NCI-H2227 (cell line): Measurements from ENCODE around the gene AFDN.

Experiments used
- DNase-seq: peaks from one replicate; lab custom pipeline; 2025; ENCODE audit not compliant: unreplicated experiment; lab: John Stamatoyannopoulos, UW

AFDN gene

DNA sequence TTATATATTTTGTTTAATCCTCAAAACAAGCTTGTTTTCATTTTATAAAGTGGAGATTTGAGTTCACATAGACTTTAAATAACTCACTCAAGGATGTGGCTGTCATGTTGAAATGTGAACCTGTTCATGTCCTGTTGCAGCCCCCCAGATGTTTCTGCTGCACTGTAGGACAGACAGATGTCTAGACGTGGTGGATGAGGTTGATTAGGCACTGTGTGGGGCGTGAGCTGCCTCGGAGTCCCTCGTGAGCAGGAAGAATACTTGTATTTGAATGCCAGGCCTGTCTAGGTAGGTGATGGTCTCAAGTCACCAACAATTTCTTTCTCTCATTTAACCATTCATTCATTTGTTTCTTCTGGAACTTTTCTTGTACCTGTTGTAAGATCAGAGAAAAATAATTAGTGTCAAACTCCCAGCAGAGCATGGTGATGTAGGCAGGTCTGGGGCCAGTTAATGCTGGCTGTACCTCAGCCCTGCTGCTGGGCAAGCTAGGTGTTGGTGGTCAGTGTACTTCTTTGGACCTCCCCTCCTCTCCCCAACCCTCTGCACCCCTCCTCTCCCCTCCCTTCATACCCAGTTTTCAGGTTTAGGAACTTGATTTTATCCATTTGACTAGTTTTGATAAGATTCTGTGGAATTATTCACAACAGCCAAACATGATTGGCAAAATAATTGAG lies 34.0 kb downstream of the AFDN start:
- no peak for DNase-seq

DNA sequence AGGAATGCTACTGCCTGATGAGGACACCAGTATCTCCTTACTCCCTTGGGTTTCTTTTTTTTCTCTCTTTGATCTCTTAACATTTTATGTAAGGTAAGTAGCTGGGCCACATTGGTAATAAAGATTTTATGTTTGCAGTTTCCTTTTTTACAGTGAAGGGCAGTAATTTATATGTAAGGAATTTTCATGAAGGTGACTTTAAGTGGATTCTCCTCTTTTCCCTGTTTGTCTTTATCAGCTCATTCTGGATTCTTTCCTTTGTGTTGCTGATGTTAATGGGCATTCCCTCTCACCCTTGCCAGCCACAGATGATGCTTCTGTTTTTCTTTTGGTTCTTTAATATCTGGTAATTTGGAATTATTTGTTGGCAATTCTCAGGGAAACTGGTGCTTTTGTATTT lies 34.7 kb downstream of the AFDN start:
- DNase-seq = no peak

DNA sequence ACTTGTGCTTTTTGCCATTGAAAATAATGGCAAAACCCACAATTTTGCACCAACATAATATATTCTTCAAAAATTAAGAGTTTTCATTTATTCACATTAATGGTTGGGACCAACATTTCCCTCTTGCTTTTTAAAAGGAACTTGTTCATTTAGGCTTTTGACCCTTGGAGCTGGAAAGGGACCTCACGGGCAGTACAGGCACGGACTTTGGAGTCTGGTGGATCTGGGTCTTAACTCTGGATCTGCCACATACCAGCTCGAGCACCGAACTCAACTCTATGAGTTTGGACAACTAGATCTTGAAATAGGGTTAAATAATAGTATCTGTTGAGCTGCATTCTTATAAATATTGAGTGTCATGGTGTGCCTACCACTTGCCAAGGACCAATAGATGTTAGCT lies 37.2 kb downstream of the AFDN start:
- DNase-seq = no peak

DNA sequence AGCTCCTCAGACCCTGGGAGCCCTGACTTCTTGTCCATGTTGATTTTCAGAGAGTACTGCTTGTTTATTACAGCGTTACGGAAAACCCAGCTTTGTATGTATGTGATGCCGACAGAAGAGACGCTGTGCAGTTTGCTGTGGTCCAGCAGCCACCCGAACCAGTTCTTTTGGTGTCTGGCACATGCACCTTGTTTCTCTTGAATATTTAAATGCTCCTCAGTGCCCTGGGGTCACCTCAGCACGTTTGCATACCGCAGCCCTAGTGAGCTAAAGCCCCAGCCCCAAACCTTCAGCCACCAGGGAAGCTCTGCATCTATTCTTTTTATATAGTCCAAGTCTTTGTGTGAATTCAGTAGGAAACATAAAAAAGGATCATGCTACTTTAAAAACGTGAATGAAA lies 39.9 kb downstream of the AFDN start:
- DNase-seq = no peak

DNA sequence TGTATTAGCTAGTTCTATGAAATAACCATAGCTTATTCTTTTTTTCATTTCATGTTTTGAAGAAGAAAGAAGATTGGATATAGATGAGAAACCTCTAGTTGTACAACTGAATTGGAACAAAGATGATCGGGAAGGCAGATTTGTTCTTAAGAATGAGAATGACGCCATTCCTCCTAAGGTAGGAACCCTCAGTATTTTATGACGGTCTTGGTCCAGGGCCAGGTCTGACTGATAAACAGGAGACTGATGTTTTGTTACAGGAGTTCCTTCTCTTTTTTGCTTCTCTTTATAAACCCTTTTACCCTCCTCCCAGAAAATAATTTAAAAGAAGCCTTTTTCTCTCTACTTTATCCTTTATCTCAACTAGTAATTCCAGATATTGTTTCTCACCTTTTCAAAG lies 43.6 kb downstream of the AFDN start:
- no peak for DNase-seq

DNA sequence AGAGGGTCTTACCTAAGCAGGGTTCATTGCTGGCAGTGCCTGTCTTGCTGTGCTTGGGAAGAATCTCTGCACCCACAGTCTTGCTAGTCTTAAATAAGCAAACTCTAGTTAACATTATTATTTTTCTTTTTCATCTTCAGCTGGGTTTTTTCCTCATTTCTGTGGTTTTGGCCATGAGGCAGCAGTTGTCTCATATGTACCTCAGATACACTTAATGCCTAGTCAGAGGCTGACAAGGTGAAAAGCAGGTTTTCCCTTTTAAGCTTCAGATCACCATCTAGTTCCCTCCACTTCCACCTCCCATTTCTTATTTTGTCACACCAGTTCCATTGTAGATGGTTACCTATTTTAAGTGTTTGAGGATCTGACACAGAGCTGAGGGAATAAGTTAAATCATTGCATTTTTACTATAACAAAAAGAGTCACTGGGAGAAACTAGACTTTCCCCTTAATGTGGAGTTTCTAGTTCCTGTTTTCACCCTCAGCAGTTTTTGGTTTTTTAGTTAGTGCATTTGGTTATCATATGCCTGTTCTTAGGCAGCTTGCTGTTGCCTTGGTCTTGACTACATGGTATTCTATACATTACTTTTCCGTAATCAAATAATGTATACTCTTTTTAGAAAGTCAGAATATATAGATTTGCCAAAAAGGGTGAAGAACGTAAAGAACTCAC lies 46.0 kb downstream of the AFDN start:
- DNase-seq = no peak

DNA sequence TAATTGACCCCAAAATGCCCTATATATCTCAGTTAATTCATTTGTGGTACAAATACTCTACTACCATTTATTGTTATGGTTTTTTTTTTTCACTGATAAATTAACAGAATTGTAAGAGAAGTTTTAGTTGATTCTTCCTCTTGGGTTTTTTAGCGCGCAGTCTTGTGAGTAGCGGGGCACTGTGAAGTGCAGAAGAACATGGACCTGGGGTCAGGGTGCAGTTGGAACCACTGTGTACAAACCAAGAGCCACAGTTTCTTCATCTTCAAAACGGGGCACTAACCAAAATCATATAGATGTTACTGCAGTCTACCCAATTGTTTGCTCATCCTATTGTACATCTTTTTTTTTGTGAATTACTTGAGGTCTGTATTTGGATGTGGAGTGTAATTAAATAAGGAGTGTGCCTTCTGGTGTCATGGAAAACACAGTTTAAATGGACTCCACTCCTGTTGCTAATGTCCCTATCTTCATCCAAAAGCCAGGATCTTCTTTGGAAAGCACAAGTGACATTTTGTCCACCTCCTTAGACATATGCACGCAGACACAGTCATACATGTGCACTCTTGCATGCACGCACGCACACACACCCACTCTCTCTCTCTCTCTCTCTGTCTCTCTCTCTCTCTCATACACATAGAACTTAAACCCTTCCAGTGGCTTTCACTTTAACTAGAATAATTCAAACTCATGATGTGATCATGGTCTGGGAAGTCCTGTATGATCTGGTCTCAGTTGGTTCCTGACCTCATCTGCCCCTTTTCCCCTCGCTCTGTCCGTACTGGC lies 51.5 kb downstream of the AFDN start:
- DNase-seq = no peak

DNA sequence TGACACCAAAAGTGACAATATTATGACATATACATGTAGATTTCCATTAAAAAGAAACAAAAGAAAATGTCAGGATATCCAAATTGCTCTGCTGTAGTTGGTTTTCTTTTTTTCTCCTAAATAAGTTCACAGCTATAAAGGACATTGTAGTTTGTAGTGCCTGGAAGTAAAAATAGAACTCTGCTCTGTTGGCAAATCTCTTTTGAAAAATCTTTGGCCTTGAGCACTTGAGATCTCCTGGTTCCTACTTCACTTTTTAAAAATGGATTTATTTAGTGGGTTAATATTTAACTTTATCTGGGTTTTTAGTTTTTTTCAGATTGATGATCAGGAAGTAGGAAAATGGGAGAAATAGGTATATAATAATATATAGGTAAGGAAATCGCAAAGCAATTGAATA lies 52.9 kb downstream of the AFDN start:
- no peak for DNase-seq

DNA sequence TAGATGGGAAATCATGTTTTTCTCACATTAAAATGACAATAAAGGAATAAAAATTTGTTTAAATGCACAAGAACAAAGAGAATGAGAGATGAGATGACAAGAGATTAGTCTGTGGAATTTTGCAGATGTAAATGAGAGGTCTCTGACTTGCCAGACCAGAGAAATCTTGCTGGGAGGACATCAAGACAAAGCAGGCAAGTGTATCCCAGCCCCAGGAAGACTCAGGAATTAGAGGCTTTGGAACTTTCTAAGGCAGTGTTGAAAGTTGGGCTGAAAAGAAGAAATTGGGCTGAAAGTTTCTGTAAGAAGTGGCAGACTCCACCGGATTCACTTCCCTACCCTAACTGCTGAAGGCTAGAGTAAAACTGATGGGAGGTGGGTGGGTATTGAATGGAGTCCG lies 54.6 kb downstream of the AFDN start:
- DNase-seq = no peak

DNA sequence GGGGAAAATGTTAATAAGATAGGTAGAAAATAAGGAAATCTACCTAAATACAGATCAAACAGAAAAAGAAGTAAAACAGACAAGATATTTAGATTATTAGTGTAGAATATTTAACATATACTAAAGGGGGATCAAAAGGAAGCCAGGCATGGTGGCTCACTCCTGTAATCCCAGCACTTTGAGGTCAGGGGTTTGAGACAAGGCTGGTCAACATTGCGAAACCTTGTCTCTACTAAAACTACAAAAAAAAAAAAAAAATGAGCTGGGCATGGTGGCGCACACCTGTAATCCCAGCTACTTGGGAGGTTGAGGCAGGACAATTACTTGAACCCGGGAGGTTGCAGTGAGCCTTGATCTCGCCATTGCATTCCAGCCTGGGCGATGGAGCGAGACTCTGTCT lies 55.5 kb downstream of the AFDN start:
- DNase-seq = no peak

DNA sequence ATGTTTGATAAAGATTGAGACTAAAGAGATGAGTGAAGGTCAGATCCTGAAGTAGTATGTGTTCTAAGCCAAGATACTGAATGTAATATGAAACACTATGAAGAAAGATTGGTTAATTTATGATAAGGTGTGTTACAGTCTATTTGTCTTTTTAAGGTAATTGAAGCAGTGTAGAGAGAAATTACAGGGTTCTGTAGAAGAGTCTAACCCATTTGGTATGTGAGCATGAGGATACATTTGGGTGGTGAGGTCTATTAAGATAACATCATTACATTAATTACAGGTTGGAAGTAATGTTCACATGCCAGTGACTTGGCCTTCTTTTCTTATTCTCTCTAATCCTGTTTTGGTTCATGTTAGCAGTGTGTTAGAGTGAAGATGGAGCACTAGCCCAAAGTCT lies 61.4 kb downstream of the AFDN start:
- DNase-seq = no peak

DNA sequence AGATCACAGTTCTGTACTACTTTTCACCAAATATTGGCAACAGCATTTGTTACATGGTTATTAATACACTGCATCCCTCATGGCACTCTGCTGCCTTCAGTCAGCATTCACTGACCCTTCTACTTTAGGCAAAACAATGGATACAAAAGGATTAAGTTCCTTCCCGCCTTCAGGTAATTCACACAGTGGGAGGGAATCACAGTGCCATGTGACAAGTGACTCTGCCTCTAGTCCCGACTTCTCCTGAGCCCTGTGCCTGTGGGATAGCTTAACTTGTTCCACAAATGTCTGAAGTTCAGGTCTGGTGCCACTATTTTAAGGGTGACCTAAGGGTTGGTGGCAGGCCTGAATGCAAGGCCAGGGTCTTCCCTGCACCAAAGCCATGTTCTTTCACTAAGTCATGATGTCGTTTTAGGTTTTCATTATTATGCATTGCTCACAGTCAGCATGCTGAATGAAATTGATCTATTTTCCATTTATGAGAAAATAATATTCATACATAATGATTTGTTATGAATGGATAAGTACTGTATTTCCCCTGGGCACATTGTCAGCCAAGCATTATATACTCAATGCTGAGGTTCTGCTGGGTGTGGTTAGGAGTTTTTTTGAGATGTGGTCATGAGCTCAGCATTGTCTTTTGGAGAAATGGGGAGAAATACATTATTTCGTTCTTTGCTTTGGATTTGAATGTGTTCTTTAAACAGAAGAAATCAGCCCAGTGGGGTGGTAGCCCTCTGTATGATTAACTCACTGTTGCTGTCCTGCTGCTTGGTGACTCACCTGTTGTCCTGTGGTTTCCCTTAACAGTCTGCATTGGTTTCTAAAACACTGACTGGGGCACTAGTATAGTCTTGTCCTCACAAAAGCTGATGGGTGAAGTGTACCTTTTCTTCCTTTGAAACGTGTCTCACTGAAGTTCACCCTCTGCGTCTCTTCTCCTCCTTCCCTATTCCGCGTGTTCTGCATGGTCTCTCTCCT lies 66.4 kb downstream of the AFDN start:
- no peak for DNase-seq

DNA sequence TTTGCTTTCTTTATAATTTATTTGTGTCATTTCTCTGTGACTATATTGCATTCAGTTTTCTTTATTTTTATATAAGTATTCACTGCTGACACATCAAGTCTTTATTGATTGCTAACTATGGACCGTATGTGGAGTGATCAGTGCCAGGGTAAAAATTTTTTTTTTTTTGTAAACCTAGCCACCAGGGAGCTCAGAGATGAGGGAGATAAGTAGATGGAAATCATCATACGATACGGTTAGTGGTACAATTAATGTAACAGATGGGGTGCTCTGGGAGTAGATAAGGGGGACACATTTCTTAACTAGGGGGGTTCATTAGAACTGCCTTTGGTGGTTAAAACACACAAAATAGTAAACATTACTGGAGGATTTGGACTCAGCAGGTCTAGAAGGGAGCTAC lies 68.3 kb downstream of the AFDN start:
- DNase-seq = no peak

DNA sequence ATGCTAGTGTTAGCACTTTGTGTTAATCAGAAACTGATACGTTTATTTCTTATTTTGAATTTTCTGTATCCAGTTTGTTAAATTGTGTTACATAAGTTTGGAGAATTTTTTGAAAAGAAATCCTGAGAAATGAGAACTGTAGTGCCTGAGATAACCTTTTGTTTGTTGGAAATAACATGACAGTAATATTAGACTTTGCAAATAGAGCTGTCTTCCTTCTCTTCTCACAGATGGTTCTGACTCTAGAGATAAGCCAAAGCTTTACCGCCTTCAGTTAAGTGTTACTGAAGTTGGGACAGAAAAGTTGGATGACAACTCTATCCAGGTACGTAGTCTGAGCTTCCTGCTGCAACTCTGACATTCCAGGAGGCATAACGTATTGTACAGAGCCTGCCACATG lies 69.9 kb downstream of the AFDN start:
- no peak for DNase-seq

DNA sequence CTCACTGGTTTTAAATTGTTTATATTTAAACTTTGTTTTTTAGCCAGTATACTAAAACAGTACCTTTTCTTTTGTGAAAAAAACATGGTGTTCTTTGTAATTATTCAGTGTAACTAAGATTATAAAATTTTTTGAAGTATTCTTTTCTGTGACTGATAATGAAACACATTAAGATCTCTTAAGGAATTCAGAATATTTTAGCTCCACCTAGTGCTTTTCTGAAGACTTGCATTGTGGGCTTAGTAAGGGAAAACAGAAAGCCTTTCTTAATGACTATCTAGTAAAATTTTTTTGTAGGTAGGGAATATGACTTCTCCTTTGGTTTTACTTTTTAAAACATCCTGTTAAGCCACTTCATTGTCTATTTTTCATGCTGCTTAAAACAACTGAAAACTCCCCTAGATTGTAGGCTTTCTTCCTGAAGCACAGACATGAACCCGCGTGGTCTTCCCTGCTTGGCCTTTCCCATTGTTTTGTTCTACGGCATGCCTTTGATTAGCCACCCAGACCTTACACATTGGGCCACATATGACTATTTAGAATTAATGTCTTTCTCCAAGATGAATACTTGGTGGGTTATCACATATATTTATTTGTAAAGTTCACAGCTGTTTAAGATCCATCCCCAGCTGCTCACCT lies 72.1 kb downstream of the AFDN start:
- peak; percentile 24 for DNase-seq

DNA sequence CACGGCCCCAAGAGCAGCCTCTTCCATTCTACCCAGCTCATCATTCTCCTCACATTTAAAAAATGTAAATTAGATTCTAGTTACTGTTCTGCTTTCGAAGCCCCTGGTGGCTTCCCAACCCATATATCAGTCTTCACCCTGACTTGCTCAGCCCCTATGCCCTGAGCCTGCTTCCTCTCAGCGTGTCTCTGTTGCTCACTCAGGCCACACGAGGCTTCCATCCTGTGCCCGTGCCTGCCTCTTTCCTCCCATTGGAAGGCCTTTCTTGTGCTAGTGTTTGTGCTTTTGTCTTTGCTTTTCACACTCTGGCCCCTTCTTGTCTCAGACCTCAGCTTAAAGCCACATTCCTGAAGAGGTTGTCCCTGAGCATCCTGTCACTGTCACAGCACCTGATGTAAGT lies 78.1 kb downstream of the AFDN start:
- no peak for DNase-seq

DNA sequence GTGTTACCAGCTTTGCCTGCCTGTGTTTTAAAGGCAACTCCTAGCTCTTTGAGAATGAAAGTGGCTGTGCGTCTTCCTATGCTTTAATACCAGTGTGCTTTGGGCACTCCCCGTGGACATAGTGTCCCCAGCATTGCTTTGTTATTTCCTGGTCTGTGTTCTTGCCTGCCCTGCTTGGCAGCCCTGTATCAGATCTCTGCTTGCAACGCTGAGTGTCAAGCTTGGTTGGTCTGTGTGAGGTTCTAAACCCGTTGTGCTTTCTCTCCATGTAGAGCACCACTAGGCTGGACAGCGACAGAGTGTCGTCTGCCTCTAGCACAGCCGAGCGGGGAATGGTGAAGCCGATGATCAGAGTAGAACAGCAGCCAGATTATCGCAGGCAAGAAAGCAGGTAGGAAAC lies 80.2 kb downstream of the AFDN start:
- DNase-seq = no peak

DNA sequence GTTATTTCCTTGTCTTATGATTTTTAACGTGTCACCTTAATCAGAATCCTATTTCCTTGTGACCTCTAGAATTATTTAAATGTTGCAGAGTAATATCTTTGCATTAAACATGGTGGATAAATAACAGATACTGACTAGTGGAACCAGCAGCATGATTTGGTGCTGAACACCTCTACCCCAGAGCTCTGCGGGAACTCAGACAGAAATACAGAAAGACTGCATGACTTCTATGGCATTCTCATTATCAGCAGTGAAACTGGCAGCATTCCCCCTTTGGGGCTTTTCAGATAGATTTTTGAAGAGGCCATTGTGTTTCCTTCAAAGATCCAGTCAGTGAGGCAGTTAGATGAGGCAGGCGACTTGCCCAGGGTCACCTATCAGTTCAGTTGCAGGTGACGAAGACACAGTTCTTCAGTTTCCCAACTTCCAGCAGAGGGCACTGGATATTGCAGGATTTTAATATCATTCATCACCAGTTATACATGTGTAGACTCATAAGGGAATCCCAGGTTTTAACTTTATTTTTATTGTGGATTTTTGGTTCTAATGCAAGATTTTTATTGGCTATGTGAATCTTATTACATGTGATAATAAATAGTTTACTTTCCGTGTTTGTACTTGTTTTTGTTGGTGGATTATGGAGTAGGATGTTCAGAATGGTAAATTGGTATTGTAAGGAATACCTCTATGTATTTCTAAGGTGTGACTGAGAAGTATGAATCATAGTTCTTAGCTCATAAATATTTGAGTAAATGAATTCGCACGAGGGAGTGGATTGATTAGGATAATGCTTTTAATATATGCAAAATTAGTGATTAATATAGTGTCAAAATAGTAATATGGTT lies 81.3 kb downstream of the AFDN start:
- peak; percentile 23 for DNase-seq

DNA sequence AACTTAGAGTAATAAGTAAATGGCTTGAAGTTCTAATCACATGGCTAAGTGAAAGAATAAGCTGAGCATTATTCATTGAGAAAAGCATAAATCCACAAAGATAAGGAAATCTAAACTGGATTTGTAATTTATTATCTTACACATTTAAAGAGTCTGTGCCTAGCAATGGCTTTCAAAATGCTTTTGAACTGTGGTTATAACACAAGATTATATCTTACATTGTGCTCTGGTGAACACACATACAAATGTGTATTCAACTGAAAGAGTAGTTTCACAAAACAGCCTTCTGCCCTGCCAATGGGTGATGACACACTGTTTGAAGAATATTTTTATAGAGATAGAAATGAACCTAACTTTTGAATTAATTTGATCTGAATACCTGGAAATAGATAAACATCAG lies 83.3 kb downstream of the AFDN start:
- no peak for DNase-seq

DNA sequence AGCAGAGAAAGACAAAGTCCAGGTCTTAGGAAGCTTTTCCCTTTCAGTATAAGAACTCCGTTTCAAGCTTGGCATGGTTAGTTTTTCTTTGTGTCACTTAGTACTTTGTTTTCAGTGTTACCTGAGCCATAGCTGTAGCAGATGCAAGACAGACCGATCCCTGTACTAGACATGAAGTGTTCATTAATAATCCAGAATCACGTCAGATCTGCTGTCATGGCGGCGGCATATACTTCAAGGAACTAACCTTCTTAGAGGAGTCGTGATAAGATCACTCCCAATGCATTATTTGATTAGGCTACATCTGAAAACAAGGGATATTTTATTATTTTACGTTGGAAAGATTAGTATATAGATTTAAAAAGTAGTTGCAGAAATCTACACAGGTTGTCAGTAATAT lies 83.9 kb downstream of the AFDN start:
- DNase-seq = no peak
